VCaP (cell line): ENCODE results near the gene TAF4.

Experiments
- H3K27ac ChIP-seq: fragments of 450-650 bp; 2 replicates; pipeline ENCODE4 v1.5.1; 2017
- TF ChIP-seq, protein P1 (sequence below): fragments of 450-650 bp; conservative IDR thresholded peaks from 2 replicates; pipeline ENCODE4 v1.5.1; 2017; ENCODE audit warnings: mild to moderate bottlenecking, moderate library complexity

The TAF4 gene

GRCh38 chr20:62053465-62054196 lies 12.1 kb downstream of the TAF4 start:
- H3K27ac ChIP-seq: no peak overlapping the region
- TF ChIP-seq, protein P1, sequence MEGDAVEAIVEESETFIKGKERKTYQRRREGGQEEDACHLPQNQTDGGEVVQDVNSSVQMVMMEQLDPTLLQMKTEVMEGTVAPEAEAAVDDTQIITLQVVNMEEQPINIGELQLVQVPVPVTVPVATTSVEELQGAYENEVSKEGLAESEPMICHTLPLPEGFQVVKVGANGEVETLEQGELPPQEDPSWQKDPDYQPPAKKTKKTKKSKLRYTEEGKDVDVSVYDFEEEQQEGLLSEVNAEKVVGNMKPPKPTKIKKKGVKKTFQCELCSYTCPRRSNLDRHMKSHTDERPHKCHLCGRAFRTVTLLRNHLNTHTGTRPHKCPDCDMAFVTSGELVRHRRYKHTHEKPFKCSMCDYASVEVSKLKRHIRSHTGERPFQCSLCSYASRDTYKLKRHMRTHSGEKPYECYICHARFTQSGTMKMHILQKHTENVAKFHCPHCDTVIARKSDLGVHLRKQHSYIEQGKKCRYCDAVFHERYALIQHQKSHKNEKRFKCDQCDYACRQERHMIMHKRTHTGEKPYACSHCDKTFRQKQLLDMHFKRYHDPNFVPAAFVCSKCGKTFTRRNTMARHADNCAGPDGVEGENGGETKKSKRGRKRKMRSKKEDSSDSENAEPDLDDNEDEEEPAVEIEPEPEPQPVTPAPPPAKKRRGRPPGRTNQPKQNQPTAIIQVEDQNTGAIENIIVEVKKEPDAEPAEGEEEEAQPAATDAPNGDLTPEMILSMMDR: no peak

- TF ChIP-seq, protein P1: no peak
- no peak overlapping the region for H3K27ac ChIP-seq
These were observed 12.7 kb downstream of the TAF4 start for GRCh38 chr20:62052842-62053464.

DNA sequence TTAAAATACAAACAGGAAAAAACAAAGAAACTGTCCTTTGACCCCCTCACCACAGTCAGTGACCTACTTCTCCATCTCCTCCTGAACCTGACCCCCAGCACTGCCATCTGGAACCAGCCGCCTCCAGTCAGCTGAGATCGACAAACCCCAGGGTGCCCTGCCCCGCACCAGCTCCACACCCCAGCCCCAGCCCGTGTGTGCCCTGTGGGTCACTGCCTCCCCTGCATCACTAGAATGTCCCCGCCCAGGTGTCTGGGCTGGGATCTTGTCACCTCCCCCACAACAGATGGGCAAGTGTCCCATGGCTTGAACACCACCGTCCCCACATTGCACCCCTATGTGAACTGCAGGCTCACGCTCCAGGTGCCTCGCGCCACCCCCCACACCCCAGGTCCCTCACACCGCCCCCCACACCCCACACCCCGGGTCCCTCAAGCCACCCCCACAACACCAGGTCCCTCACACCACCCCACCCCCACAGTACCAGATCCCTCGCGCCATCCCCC lies 13.3 kb downstream of the TAF4 start:
- H3K27ac ChIP-seq: no peak overlapping the region
- TF ChIP-seq, protein P1: no peak

- TF ChIP-seq, protein P1: no peak
- H3K27ac ChIP-seq: no peak overlapping the region
These were observed 14.0 kb downstream of the TAF4 start for GRCh38 chr20:62051546-62052255.

DNA sequence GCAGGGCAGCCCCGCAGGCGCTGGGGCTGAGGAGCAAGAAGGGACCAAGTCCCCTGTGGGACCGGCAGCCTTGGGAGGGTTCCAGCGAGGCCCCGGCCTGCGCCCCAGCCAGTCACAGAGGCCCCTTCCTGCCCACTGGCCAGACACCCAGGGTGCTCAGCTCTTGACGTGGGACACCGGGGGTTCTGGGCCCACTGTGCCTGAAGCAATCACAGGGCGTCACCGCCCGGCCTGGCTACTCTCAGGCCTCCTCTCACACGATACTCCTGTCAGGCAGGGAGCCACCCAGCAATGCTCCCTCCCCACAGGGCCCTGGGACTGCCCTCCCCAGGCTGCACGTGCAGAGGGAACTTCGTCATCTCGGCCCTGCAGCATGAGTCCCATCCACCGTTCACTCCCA lies 14.5 kb downstream of the TAF4 start:
- H3K27ac ChIP-seq: no peak overlapping the region
- TF ChIP-seq, protein P1: no peak

GRCh38 chr20:62050166-62051120 lies 15.2 kb downstream of the TAF4 start:
- no peak overlapping the region for H3K27ac ChIP-seq
- TF ChIP-seq, protein P1: no peak
